GM18499 (cell line): Measurements from ENCODE around the gene GFRA4.

ENCODE experiments used
- ATAC-seq: cut with Tn5 transposase; IDR thresholded peaks from one replicate; pipeline ENCODE4 v1.9.1; 2021; ENCODE audit warnings: moderate number of reproducible peaks; ENCODE audit not compliant: insufficient read depth, unreplicated experiment

Gene GFRA4

GRCh38 chr20:3663031-3663701 lies at the start of gene GFRA4:
GFRA4 (minus strand) TSS chr20:3663399; CDS start chr20:3663399, 0 bp downstream.
- no peak for ATAC-seq

DNA sequence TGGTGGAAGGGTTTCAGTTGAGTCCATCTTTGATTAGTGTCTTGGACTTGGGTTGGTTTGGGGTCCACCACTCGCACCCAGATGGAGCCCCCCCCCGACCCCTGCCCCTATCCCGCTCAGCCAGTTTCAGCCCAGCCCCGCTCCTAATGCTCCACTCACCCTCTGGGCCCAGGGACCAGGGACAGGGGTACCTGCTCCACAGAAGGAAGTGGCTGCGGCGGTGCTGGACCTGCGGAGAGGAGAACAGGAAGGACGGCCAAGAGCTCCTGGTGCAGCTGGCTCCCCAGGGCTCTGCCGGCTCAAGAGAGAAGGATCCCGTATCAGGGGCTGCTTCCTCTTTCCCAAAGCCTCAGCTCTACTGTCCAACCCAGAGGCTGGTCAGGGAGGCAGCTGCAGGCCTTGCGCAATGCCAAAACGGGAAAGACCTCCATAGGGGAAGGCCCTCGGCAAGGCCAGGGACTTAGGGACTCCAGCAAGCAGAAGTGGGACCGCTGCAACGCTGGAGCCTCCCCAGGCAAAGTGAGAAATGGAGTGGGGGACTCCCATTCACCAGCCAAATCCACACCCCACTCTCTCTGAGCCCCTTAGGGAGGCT lies 49.2 kb upstream of the GFRA4 start, which contains the start of gene SIGLEC1:
SIGLEC1 (minus strand) TSS at position 322 of the 595 bp plus-strand sequence. CDS start 5,472 bp downstream, outside the sequence.
- no peak for ATAC-seq

GRCh38 chr20:3711484-3711941 lies 48.3 kb upstream of the GFRA4 start:
- ATAC-seq = no peak

DNA sequence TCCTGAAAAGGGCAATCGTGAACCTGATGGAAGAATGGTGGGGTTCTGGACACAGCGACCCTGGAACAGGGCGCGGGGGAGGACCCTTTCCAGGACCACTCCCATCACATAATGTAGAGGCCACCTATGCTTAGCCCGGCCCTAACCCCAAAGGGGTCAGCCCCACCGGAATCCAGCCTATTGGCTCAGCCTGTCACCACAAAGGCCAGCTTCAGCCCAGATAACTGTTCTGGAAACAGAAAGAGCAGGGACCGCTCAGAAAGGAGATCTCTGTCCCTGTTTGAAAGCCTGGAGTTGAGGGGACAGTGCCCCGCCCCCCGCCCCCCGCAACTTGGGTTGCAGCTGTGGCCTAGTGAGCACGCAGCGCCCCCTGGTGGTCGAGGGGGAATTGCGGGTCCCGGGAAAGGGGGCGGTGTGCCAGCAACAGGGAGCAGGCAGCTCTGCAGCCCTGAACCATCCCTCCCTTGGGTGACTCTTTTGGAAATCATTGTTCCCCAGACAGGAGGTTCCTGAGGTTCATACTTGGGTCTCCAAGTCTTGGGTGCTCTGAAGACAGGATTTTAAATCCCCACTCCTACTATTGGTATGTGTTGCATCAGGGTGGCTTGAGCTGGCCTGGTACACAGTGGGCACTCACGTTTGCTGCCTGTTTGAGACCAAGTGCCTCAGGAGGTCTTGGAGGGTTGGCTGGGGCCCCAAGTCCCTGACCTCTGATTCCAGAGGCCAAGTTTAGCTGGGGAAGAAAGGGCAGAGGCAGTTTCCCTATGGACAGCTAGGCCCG lies 47.7 kb upstream of the GFRA4 start:
- ATAC-seq = no peak

- ATAC-seq = no peak
Measured at GRCh38 chr20:3710011-3710466, 46.8 kb upstream of the GFRA4 start.

- ATAC-seq = no peak
Measured at GRCh38 chr20:3707508-3707899, 44.3 kb upstream of the GFRA4 start.

DNA sequence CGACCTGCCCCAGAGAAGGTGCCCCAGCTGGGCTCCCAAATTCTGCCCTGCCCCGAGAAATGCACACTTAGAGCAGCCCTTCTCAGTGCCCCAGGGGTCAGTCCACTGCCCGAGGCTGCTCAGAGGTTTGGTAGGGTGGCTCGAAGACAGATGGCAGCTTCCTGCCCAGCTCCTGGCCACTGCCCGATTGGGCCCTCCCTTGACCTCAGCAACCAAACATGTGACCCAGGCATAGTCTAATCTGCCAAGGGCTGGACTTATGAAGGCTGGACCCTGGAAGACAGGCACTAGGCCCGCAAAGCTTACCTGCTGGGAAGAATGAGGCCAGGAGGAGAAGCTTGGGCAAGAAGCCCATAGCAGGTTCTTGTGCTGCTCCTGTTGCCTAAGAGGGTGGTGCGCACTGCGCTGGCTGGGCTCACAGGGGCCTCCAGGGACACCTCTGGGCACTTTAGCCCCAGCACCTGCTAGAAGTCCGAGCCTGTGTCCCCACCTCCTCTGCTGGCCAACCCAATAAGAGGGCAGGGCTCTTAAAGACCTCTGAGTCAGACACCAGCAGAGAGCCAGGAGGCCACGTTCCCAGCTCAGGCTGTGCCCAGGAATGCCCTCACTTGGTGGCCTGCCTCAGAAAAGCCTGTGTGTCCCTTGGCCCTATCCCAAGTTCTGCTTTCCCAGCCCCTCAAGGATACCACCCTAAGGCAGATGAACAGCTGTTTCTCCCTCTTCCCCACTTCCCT lies 43.7 kb upstream of the GFRA4 start:
- no peak for ATAC-seq

- no peak for ATAC-seq
Measured at GRCh38 chr20:3705970-3706739, 43.0 kb upstream of the GFRA4 start.

- ATAC-seq = no peak
Measured at GRCh38 chr20:3705491-3705969, 42.3 kb upstream of the GFRA4 start.

DNA sequence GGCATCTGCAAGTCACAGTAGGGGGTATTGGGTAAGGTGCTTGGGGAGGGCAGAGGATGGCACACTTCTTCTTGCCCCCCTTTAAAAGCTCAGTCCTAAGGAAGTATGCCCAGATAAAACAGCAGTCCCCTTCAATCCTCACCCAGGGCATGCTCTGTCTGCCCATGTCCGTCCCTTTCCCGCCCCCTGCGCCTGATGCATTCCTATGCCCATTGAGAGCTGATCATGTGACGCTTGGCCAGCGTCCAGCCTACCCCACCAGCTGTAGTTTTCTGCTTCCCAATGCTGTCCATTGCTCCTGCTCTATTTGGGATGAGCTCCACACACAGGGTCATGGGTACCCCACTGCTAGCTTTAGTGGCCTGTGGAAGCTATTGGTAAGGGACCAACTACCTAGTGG lies 40.9 kb upstream of the GFRA4 start:
- no peak for ATAC-seq

GRCh38 chr20:3702611-3703391 lies 39.6 kb upstream of the GFRA4 start:
- ATAC-seq = no peak

DNA sequence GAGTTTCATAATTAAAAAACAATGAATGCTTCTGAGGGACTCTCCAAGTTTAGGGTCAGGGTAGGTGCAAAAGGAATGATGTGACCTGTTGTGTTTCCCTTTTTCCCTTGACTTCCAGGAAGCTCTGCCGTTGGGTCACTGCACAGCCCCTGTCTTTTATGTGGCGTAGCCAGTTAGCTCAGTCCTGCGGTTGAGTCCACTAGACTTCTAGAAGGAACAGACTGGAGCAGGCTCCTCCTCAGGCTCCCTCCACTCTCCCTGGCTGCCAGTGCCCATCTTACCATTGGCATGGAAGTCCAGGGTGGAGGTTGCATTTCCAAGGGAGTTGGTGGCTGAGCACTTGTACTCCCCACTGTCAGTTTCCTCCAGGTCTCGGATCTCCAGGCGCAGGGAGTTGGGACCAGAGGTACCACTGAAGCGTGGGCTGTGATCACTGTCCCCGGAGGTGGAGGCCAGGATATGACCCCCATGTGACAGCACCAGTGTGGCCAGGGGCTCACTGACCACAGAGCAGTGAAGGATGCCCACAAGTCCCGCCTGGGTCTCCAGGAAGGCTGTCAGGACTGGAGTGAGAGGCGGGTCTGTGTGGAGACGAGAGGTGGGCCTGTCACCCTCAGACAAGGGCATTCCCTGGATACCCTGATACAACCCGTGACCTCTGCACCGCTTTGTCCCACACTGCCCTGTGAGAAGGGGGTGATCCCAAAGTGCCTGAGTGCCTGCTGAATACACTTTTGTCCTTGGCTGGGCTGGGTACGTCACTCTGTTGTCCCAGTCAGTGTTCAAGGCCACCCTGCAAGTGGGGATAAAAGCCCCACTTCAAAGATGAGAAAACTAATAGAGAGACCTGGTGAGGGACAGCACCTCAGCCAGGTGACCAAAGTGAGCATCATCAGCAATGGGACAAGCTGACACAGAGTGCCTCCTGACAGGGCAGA lies 38.1 kb upstream of the GFRA4 start:
- ATAC-seq = no peak

DNA sequence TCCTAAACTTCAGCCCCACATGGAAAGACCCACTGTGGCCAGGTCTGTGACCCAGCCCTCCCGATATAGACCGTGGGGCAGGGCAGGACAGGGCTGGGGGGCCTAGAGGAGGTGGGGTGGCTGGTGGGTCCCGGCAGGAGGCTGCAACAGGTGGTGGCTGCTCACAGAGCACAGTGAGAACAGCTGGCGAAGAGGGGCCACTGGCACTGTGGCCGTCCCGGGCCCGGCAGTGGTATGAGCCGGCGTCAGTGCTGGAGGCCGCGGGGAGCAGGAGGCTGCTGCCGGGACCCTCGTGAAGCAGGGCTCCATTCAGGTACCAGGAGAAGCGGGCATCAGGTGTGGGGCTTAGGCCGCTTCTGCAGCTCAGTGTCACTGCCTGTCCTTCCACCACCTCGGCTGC lies 35.8 kb upstream of the GFRA4 start:
- ATAC-seq = no peak

DNA sequence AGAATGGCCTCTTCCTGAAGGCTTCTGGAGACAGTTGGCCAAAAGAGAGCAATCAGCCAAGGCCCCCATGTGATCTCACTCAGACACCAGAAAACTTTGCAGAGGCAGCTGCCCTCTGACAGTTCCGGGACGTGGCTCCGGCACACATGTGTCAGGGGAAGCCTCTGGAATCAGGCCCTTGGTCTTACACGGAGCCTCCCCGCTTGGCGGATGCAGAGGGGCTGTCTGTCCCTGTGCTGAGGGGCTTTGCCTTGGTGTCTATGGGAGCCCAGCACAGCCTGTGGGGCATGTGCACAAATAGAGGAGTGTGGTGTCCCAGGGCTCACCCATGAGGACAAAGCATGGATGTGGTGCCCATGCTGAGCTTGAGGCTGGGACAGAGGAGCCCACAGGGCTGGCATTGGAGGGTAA lies 35.4 kb upstream of the GFRA4 start:
- ATAC-seq = no peak

DNA sequence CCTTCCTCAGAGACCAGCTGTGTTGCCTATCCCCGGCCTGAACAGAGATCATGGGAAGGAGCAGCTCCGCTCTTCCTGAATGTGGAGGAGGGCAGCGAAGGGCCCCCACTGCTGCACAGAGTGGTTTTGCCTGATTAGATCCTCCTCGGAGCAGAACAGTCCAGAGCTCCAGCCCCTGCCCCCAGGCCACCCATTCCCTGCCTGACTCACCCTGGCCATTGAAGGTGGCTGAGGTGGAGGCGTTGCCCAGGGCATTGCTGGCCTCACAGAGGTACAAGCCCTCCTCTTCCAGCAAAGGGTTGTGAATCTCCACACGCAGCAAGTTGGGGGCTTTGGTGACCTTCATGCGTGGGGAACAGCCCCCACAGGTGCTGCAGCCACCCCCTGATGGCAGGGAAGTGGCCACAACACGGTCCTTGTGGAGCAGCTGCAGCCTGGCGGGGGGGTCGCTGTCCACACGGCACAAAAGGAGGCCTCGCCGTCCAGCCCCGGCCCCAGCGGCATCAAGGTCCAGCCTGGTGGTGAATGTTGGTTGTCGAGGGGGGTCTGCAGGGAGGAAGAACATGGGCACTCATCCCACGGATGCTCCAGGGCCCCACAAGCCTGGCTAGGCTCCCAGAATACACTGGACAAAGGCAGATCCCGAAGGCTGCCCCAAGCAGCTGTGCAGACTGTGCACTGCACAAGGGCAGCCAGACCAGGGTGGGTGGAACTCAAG lies 34.5 kb upstream of the GFRA4 start:
- ATAC-seq = no peak

GRCh38 chr20:3696745-3697587 lies 33.8 kb upstream of the GFRA4 start:
- ATAC-seq = no peak
